Brain pericyte (primary cell): Measurements from ENCODE around the gene JUND.
"Not testable (repeated sequence)": the region's sequence is repeated elsewhere in the genome, so short reads cannot be mapped to it uniquely, and the experiment has no call there.

ENCODE experiments used
- DNase-seq: peaks from one replicate; pipeline ENCODE4 v3.0.0-alpha.2; 2012; ENCODE audit warnings: low read depth, low spot score

Gene JUND

GRCh38 chr19:18281082-18282020 is at the start of gene JUND:
Gene JUND (minus strand): TSS chr19:18281622. CDS start chr19:18281484, 138 bp downstream.
- peak; percentile 92 for DNase-seq

DNA sequence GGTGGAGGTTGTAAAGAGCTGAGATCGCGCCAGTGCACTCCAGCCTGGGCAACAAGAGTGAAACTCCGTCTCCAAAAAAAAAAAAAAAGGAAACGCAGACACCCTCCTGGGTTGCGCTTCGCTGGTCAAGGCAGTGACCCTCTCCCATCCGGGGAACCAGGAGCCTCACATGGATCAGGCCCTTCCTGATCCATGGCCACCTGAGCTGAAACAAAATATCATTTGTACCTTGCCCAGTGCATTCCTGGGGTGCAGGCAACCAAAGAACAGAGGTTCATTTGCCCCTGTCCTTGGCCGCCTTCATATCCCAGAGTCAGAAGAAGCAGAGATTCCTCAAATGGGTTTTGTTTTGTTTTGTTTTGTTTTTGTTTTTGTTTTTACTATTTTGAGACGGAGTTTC is 49.4 kb upstream of the JUND start:
- no peak for DNase-seq

DNA sequence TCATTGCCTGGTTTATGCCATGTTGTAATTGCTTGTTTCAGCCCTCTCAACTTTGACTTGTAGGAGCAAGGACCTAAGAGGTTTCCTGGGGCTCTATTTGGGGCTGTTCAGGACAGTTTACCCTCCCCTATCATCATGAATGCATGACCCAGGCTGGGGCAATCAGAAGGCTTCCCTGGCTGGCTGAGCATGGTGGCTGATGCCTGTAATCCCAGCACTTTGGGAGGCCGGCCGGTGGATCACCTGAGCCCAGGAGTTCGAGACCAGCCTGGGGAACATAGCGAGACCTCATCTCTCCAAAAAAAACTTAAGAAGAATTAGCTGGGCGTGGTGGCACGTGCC is 47.6 kb upstream of the JUND start:
- DNase-seq, result no peak

DNA sequence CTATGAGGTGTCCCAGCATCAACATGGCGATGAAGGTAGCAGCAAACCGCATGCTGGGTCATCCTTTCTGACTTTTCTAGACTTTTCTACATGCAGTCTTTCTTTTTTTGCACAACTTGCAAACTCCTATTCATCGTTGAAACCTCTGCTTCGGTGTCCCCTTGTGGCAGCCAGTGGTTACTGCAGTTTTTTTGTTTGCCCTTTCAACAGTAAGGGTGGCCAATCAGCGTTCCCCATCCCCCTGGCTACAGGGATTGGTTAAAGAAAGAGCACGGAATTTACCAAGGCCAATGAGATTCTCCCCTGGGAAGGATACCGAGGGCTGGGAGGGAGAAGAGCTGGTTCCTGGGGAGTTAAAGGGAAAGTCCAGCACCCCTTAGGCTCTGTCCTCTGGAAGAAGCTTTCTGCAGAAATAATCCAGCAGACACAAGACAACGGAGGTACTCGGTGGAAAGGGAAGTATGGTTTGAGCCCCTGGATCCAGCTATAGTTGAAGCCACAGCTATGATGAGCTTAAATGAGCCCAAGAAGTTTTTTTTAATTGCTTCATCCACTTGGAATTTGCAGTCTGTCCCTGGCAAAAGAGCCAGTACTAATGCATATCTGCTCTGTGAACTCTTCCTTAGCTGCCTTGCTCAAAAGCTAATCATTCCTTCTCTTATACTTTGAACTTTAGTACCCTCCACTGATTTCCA is 47.1 kb upstream of the JUND start:
- peak; percentile 95 for DNase-seq

DNA sequence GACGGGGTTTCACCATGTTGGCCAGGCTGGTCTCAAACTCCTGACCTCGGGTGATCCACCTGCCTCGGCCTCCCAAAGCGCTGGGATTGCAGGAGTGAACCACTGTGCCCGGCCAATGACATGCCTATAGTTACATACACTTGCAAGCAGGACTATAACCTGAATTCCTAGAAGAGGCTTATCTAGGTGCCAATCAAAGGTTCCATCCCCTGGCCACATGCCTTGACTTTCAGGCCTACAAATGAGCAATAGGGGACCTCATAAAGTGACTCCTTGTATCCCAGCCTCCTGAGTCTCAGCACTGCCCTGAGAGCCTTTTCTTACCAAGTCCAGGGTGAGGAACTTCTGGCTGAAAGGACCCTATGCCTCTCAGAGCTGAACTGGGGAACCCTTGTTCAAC is 45.4 kb upstream of the JUND start:
- DNase-seq, result no peak

GRCh38 chr19:18324373-18324731 is 42.9 kb upstream of the JUND start:
- DNase-seq, result not testable (repeated sequence)

- DNase-seq, result peak; percentile 91
Measured at GRCh38 chr19:18322759-18323460, 41.5 kb upstream of the JUND start, which contains the start of gene LSM4. Gene LSM4 (minus strand): TSS chr19:18323076. CDS start chr19:18323020, 56 bp downstream.

DNA sequence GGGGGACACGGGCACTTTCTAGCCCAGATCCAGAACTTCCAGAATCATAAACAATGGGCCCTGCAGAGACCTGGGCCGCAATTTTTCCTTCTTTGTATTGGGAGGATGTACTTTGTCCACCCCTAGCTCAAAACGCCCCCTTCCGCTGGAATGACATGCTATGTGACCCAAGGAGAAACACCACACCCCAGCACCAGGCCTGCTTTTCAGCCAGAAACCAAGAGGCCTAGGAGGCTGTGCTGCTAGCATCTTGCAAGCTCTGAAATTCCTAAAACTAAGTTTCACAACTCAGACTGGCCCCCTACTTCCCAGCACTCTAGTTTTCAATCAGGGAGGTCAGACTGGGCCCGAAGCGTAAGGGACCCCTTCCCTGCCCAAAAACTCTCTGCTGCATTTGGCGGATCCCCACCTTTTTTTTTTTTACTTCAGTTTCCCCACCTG is 40.9 kb upstream of the JUND start:
- DNase-seq, result no peak

GRCh38 chr19:18321734-18322102 is 40.3 kb upstream of the JUND start:
- no peak for DNase-seq

GRCh38 chr19:18320865-18321733 is 39.7 kb upstream of the JUND start:
- DNase-seq, result no peak

DNA sequence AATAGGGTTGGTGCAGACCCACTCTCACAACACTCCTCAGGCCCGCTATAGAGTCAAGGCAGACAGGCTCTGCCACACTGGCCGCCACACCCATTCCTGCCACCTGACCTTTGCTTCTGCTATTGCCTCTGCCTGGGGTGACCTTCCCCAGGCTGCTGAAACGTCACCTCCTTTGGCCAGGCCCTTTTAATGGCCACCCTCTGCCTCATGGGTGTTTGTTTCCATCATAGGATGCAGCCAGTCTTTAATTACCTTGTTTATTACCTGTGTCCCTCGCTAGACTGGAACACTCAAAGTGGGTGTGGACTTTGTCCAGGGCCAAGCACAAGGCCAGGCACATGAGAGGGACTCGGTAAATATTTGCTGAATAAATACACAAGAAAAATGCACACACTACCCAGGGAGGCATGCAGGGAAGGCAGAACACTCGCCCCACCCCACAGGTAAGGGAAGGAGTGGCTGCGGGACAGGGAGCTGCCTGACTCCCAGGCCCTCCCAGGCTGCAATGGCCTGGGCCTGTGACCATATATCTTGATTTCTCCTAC is 38.2 kb upstream of the JUND start:
- no peak for DNase-seq

- DNase-seq, result no peak
Measured at GRCh38 chr19:18317961-18318800, 36.8 kb upstream of the JUND start.

- DNase-seq, result no peak
Measured at GRCh38 chr19:18313398-18313797, 32.0 kb upstream of the JUND start.

DNA sequence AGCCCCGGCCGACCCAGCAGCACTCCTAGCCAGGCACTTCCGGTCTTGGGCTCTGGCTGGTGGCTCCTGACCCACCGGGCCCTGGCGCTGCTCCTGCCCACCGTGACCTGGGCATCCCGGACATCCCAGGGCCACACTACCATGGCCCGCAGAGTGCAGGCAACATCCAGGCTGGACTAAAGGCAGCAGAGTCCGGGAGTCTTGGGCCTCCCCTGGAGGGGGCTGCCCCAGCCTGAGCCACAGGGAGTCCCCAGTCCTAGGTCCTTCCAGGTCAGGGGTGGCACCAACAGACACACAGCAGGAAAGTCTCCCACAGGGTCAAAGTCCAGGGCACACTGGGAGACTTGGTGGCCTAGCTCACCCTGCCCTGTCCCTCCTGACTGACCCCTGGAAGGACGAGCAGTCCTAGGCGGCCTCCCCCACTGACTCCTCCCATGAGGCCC is 30.7 kb upstream of the JUND start:
- no peak for DNase-seq

DNA sequence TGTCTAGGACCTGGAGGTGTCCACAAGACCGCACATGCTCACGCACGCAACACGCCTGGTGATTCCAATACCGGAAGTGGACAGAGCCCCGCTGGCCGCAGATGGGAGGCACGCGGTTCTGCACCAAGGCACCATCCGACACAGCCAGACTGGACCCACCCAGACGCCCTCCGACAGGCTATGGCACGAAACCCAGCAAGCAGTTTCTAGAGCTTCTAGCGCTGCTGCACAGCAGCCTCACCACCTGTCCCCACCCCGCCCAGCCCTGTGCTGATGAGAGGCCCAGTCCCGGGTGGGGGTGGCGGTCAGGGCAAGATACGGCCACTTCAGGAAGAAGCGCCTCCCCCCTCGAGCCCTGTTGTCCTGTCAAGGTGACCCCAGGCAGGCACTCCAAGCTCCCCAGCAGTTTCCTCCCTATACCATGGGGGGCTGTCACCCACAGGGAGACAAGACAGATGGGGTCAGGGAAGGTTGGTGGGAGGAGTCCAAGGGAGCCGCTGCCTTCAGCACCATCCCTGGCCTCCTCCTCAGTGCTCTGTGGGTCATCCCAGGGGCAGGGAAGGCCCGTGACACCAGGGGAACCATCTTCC is 30.2 kb upstream of the JUND start:
- no peak for DNase-seq

DNA sequence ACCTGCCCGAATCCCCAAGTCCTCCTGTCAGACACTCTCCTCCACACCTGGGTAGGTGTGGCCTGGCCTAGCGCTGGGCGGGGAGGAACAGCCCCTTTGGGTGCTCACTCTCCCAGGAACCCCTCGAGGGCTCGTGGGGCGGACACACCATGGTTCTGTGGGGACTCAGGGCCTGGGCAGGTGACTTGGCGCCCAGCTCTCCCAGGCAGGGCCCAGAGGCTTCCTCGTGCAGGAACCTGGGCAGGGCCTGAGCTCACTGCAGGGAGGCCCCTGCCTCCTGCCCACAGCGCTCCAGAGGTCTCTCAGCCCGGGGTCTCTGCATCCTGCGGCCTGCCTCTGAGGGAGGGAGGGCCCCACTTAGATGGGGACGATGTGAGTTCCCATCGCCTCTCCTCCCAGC is 29.5 kb upstream of the JUND start:
- DNase-seq, result no peak

GRCh38 chr19:18310118-18310909 is 28.9 kb upstream of the JUND start:
- no peak for DNase-seq

- DNase-seq, result no peak
Measured at GRCh38 chr19:18309525-18310064, 28.2 kb upstream of the JUND start.

GRCh38 chr19:18308948-18309325 is 27.5 kb upstream of the JUND start:
- DNase-seq, result no peak
